GM06990 (cell line): ENCODE measurements around the gene ARL15.

Source experiments
- DNase-seq: peaks from one replicate; pipeline ENCODE4 v3.0.0-alpha.2; 2011; ENCODE audit not compliant: insufficient read length; ENCODE audit errors: extremely low read depth
- H3K27me3 ChIP-seq: replicated peaks from 2 replicates; pipeline ENCODE4 v1.6.0; 2011; ENCODE audit warnings: low read length; ENCODE audit not compliant: control insufficient read depth, insufficient read depth
- H3K36me3 ChIP-seq: 2 replicates; pipeline ENCODE4 v1.5.1; 2011; ENCODE audit warnings: low read length; ENCODE audit not compliant: control insufficient read depth, insufficient read depth
- H3K4me3 ChIP-seq: replicated peaks from 2 replicates; pipeline ENCODE4 v1.5.1; 2011; ENCODE audit warnings: low read depth, mild to moderate bottlenecking, control low read depth, low read length
- TF ChIP-seq, protein P1 (sequence below): IDR thresholded peaks from 2 replicates; pipeline ENCODE4 v1.5.1; 2011; ENCODE audit warnings: low read length, control low read depth, mild to moderate bottlenecking, inconsistent platforms; ENCODE audit not compliant: insufficient read depth, poor library complexity, severe bottlenecking

ARL15 gene

DNA sequence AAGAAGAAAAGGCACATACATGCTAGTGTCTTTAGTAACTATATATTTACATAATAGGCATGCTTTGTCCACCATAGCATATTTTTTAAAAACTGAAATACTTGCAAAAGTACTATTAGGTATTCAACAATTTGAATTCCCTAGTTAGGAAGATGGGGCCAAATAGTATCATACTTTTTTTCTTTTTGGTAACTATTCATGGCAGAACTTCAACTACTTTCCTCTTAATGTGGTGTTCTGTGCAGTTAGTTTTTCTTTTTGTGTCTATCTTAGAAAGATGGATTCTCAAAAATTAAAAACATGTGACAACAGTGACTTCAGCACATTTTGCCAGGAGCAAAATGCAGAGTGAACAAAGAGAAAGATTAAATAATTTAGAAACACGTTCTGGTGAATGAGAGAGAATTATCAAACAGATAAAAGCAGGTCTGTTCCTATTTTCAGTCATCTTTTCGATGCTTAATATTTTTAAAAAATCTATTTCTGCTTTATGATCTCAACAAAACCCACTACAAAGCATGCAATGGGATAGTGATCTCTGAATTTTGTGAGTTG, 341.1 kb downstream of the ARL15 start:
- DNase-seq: no peak
- TF ChIP-seq, protein P1, sequence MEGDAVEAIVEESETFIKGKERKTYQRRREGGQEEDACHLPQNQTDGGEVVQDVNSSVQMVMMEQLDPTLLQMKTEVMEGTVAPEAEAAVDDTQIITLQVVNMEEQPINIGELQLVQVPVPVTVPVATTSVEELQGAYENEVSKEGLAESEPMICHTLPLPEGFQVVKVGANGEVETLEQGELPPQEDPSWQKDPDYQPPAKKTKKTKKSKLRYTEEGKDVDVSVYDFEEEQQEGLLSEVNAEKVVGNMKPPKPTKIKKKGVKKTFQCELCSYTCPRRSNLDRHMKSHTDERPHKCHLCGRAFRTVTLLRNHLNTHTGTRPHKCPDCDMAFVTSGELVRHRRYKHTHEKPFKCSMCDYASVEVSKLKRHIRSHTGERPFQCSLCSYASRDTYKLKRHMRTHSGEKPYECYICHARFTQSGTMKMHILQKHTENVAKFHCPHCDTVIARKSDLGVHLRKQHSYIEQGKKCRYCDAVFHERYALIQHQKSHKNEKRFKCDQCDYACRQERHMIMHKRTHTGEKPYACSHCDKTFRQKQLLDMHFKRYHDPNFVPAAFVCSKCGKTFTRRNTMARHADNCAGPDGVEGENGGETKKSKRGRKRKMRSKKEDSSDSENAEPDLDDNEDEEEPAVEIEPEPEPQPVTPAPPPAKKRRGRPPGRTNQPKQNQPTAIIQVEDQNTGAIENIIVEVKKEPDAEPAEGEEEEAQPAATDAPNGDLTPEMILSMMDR: no peak
- Histone ChIP-seq H3K36me3 (no peaks in the 10 kb centered on the region), H3K4me3 (no peak overlapping the region), H3K27me3 (no peaks in the 10 kb centered on the region)

- TF ChIP-seq, protein P1: no peak
- Histone ChIP-seq H3K4me3 (no peak overlapping the region), H3K27me3 (no peaks in the 10 kb centered on the region), H3K36me3 (no peaks in the 10 kb centered on the region)
- DNase-seq: no peak
Observed at GRCh38 chr5:53965459-53965858, 344.9 kb downstream of the ARL15 start.

GRCh38 chr5:53963958-53964357, 346.4 kb downstream of the ARL15 start:
- Histone ChIP-seq H3K27me3 (no peaks in the 10 kb centered on the region), H3K4me3 (no peak overlapping the region), H3K36me3 (no peaks in the 10 kb centered on the region)
- no peak for DNase-seq
- TF ChIP-seq, protein P1: no peak

- no peaks in the 10 kb centered on the region for H3K27me3 ChIP-seq
- no peaks in the 10 kb centered on the region for H3K36me3 ChIP-seq
- no peak overlapping the region for H3K4me3 ChIP-seq
- TF ChIP-seq, protein P1: no peak
- no peak for DNase-seq
Observed at GRCh38 chr5:53962306-53962705, 348.1 kb downstream of the ARL15 start.

DNA sequence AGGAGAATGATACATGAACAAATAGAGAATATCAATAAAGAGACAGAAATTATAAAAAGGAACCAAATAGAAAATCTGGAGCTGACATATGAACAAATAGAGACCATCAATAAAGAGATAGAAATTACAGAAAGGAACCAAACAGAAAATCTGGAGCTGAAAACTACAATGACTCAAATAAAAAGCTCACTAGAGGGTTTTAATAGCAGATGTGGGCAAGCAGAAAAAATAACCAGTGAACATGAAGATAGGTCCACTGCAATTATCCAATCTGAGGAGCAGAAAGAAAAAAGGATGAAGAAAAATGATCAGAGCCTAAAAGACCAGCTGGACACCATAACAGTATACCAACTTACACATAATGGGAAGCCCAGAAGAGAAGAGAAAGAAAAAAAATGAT, 353.7 kb downstream of the ARL15 start:
- DNase-seq: no peak
- Histone ChIP-seq H3K36me3 (no peaks in the 10 kb centered on the region), H3K27me3 (no peaks in the 10 kb centered on the region), H3K4me3 (no peak overlapping the region)
- TF ChIP-seq, protein P1: no peak

DNA sequence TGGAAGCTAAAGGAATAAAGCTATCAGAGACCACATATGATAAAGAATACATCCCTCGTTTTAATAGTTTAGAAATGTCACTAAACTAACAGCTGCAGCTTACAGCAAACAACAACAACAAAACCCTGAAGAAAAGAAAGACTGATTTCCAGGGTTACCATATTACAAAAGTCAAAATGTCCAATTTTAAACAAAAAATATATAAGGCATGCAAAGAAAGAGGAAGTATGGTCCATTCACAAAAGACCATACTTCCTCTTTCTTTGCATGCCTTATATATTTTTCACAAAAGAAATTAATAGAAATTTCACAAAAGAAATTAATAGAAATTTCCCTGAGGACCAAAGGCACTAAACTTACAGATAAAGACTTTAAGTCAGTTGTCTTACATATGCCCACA, 354.2 kb downstream of the ARL15 start:
- Histone ChIP-seq H3K4me3 (no peak overlapping the region), H3K27me3 (no peaks in the 10 kb centered on the region), H3K36me3 (no peaks in the 10 kb centered on the region)
- TF ChIP-seq, protein P1: no peak
- no peak for DNase-seq
